Inferior parietal cortex (tissue), 1 donor: ENCODE data around the gene CES2.
"Not testable (repeated sequence)": the region's sequence is repeated elsewhere in the genome, so short reads cannot be mapped to it uniquely, and the experiment has no call there.

Experiments used
- DNase-seq: peaks from one replicate; pipeline ENCODE4 v3.0.0-alpha.2; 2016; ENCODE audit errors: extremely low spot score

The CES2 gene

DNA sequence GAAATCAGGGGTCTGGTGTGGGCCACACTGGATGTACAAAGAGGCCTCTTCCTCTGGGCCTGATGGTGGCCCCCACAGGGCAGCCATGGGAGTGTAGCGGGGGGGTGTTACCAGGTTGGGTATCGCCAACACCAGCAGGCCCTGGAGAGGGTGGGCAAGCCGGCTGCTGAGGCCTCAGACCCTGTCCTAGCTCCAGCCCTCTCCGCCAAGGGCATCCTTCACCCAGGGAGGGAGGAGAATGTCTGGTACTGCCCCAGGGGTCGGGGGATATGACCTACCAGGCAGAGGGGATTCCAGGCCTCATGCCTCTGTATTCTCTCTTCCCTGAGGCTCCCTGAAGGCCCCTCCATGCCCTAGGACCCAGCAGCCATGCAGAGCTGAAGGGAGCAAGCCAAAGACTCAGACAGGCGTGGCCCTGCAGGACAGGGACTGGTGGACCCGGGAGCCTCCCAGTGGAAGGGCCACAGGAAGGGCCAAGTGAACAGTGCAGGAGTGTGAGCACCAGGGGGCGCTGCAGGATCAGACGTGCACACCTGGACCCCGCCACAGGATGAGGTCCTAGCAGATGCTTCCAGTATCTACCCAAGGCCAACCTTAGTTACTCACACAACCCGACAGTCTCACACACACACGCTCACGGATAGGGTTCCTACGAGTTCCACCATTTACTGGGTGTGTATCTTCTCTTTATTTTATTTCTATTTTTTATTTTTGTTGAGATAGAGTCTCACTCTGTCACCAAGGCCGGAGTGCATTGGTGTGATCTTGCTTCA, 42.2 kb downstream of the CES2 start:
- DNase-seq: peak; percentile 90

GRCh38 chr16:66979011-66979717, 43.8 kb downstream of the CES2 start:
- no peak for DNase-seq

DNA sequence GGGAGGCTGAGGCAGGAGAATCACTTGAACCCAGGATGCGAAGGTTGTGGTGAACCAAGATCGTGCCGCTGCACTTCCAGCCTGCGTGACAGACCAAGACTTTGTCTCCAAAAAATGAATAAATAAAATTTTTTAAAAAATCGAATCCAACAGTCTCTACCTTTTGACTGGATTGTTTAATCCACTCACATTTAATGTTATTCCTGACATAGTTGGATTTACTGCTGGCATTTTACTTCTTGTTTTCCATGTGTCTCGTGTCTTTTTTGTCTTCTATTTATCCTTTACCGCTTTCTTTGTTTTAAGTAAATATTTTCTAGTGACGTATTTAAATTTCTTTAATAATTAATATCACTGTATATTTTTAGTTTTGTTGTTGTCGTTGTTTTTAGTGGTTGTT, 47.7 kb downstream of the CES2 start:
- DNase-seq: no peak

- DNase-seq: no peak
Measured at GRCh38 chr16:66984892-66985311, 49.6 kb downstream of the CES2 start.

GRCh38 chr16:66986559-66986958, 51.2 kb downstream of the CES2 start:
- no peak for DNase-seq

GRCh38 chr16:66988197-66988788, 53.0 kb downstream of the CES2 start, which contains the start of gene CES4A:
CES4A (plus strand) TSS chr16:66988589; CDS start chr16:66988773, 184 bp downstream.
- DNase-seq: no peak

- no peak for DNase-seq
Measured at GRCh38 chr16:66991545-66992077, 56.3 kb downstream of the CES2 start.

DNA sequence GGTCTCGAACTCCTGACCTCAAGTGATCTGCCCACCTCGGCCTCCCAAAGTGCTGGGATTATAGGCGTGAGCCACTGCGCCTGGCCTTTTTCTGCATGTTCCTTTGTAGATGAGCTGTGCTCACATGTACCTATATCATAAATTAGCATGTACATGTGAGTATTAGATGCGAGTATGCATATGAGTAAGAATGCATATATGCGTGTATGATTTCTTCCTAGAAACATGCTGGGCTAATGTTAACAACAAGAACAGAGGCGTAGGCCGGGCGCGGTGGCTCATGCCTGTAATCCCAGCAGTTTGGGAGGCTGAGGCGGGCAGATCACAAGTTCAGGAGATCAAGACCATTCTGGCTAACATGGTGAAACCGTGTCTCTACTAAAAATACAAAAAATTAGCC, 58.2 kb downstream of the CES2 start:
- DNase-seq: not testable (repeated sequence)
